T-helper 2 cell treated with Interferon-gamma antibody and Interleukin-4, amounts not matched to agents 100 ng/mL and 5 ng/mL, for 36 hours (primary cell): ENCODE measurements around the gene CXorf58. TPM values are rescaled to one million over a fixed set of nuclear protein-coding genes. Genes with fewer than 3 reads are reported as not detected.
"Not testable (repeated sequence)": the region's sequence is repeated elsewhere in the genome, so short reads cannot be mapped to it uniquely, and the experiment has no call there.

ENCODE experiments used
- intact Hi-C: fragments of 100-400 bp; cut with micrococcal nuclease; formaldehyde crosslinking; loops from one replicate; pipeline ENCODE4 v1.15.1; 2023
- total RNA-seq: library from RNA; stranded (reverse); gene quantifications from 2 replicates; pipeline ENCODE4 v1.2.3, GENCODE V29; 2022

CXorf58 gene
- total RNA-seq, 1 donor from 2014 or later, result not detected

- intact Hi-C loops, result loop anchor here (2.0 kb wide), 1 partner anchor 72 kb away; no protein-coding TSS in a partner anchor
These were observed 44.6 kb downstream of the CXorf58 start for GRCh38 chrX:23952391-23952790.

- intact Hi-C loops, result loop anchor here (1.0 to 2.0 kb wide), 4 partner anchors 22 to 101 kb away; partner anchors contain the start of genes CXorf58 and EIF2S3
These were observed 45.4 kb downstream of the CXorf58 start for GRCh38 chrX:23952984-23953907.

DNA sequence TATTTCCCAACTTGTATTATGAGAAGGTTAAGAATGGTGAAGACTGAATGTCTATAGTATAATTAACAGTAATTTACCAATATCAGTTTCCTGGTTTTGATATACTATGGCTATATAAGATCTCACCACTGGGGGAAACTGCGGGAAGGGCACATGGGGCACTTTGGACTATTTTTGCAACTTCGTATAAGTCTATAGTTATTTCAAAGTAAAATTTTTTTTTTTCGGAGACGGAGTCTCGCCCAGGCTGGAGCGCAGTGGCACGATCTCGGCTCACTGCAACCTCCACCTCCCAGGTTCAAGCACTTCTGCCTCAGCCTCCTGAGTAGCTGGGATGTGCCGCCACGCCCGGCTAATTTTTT lies 46.1 kb downstream of the CXorf58 start:
- intact Hi-C loops, result loop anchor here (1.0 to 2.0 kb wide), 4 partner anchors 23 to 100 kb away; partner anchors contain the start of genes CXorf58 and EIF2S3

DNA sequence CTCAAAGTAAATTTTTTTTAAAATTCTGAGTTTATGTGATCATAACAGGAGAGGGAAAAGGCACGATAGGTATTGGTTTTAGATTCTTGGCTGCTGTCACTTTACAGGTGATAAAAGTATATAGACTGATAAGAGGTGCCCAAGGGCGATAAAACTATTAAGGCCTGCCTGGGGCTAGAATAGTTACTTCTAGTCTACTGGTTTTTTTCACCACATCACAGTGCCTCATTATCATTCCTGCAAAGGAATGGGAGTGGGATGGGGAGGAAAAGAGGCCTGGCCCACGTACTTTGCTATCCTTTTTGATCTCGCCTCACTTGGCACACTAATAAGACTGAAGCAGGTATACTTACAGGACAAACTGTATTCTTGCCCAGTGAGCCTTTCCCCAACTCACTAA lies 46.6 kb downstream of the CXorf58 start:
- intact Hi-C loops, result no loop called here

DNA sequence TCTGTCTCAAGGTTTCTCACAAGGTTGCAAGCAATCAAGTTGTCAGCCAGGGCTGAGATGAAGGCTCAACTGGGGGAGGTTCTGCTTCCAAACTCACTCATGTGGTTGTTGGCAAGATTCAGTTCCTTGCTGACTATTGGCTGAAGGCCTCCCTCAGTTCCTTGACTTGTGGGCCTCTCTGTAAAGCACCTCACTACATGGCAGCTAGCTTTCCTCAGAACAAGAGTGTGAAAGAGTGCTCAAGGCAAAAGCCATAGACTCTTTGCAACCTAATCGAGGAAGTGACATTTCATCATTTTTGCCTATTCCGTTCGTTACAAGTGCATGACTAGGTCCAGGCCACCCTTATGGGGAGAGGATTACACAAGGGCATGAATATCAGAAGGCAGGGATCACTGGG lies 52.0 kb downstream of the CXorf58 start:
- intact Hi-C loops, result no loop called here

- intact Hi-C loops, result no loop called here
These were observed 56.4 kb downstream of the CXorf58 start for GRCh38 chrX:23964191-23964590.

DNA sequence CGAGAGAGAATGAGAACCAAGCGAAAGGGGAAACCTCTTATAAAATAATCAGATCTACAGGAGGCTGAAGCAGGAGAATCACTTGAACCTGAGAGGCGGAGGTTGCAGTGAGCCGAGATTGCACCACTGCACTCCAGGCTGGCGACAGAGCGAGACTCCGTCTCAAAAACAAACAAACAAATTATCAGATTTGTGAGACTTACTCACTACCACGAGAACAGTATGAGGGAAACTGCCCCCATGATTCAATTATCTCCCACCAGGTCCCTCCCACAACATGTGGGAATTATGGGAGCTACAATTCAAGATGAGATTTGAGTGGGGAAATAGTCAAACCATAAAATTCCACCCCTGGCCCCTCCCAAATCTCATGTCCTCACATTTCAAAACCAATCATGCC lies 57.8 kb downstream of the CXorf58 start:
- intact Hi-C loops, result not testable (repeated sequence)

GRCh38 chrX:23978491-23978890 lies 70.7 kb downstream of the CXorf58 start:
- intact Hi-C loops, result no loop called here

- intact Hi-C loops, result no loop called here
These were observed 72.2 kb downstream of the CXorf58 start for GRCh38 chrX:23980011-23980441.

GRCh38 chrX:23981222-23981621 lies 73.4 kb downstream of the CXorf58 start:
- intact Hi-C loops, result no loop called here

- intact Hi-C loops, result no loop called here
These were observed 73.9 kb downstream of the CXorf58 start for GRCh38 chrX:23981711-23982110.

- intact Hi-C loops, result no loop called here
These were observed 75.1 kb downstream of the CXorf58 start for GRCh38 chrX:23982891-23983290.

Other genes with a start within 250 kb of the CXorf58 start
- 25.3 and 25.5 TPM in 2 replicates for gene PRDX4, start 240.5 kb upstream of the CXorf58 start, total RNA-seq
- 32.5 and 35.0 TPM in 2 replicates for gene ACOT9, start 164.7 kb upstream of the CXorf58 start, total RNA-seq
- gene SAT1, start 124.8 kb upstream of the CXorf58 start, total RNA-seq, result 45.6 and 50.7 TPM in 2 replicates
- 18.5 and 21.0 TPM in 2 replicates for gene APOO, start 68 bp upstream of the CXorf58 start, total RNA-seq
- 6.8 and 7.2 TPM in 2 replicates for gene KLHL15, start 119.2 kb downstream of the CXorf58 start, total RNA-seq
- 176 and 178 TPM in 2 replicates for gene EIF2S3, start 146.9 kb downstream of the CXorf58 start, total RNA-seq
- 42.8 and 45.4 TPM in 2 replicates for gene ZFX, start 241.7 kb downstream of the CXorf58 start, total RNA-seq